Measurements from ENCODE around the gene RPL15. TPM values are rescaled to one million over a fixed set of nuclear protein-coding genes. Genes with fewer than 3 reads are reported as not detected.
A peak's percentile ranks its signal among the peaks of the same experiment; 100 is the strongest.
"Not testable (repeated sequence)": the region's sequence is repeated elsewhere in the genome, so short reads cannot be mapped to it uniquely, and the experiment has no call there.

The RPL15 gene
- total and polyA plus RNA-seq, 2 of the 13 experiments (the other 11 are each of a cell fraction or from before 2014, with no cell fraction given): 1,297 to 3,693 TPM

DNA sequence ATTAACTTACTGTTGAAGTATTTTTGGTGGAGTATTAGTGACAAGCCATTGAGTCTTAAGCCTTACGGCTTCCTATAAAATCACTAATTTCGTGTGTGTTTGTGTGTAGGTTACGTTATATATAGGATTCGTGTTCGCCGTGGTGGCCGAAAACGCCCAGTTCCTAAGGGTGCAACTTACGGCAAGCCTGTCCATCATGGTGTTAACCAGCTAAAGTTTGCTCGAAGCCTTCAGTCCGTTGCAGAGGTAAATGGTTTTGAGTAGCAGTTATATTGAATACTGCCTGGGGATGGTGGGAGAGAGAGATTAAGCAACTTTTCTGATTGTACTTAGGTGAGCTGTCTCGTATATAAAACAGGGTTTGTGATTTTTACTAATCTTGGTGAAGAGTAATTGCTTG, 1.4 kb downstream of the RPL15 start:
- intact Hi-C loops (cut with micrococcal nuclease; ENCODE audit: unreplicated experiment); H2AFZ ChIP-seq (ENCODE audit: low read length); BruUV-seq (replicated peaks); DNase-seq (ENCODE audit: low spot score); in situ Hi-C loops (cut with HindIII; ENCODE audit: extremely low pct_ligation_motif_present, low pct_unique_long_range_greater_than_20kb); H3K9me3 ChIP-seq (ENCODE audit: low read length); FAIRE-seq; H3K36me3 ChIP-seq (replicated peaks in 1 of 2; ENCODE audit: control insufficient read depth in 1 of 2, insufficient read depth in 2 of 2, low read length in 2 of 2); CTCF ChIA-PET (ENCODE audit: low intra/inter-chr PET ratio, low total read pairs); H3K27me3 ChIP-seq (ENCODE audit: control insufficient read depth in 1 of 2, insufficient read depth in 2 of 2, low read length in 2 of 2); ATAC-seq: not testable (repeated sequence)
- TF ChIP-seq POLR2A (IDR thresholded peaks at IDR 0.05; ENCODE audit: insufficient read depth in 1 of 2, low read depth in 2 of 2, low read length in 2 of 2) (0 out of 4 replicates have a peak, but pooled peaks of 1 of the 2 experiments have one; percentile 15), POLR2AphosphoS5 (IDR thresholded peaks at IDR 0.05; ENCODE audit: low read depth, low read length) (peak; percentile 6; the same call in 1 of the 2 replicates)
- POLR2A ChIA-PET: interaction anchor here (1.0 to 3.8 kb wide), 5 partner anchors 9 to 111 kb away, joined by 3 to 72 read pairs (median 14); no protein-coding TSS in a partner anchor
- H3K4me3 ChIP-seq (replicated peaks in 1 of 3; ENCODE audit: insufficient read depth in 1 of 3, low read depth in 2 of 3, low read length in 3 of 3): peak overlapping the region; percentile 95 to 99 (median 98)
- peaks cover 34% of the 10 kb centered on the region for H4K20me1 ChIP-seq (ENCODE audit: insufficient read depth, low read length)
- H3K27ac ChIP-seq (ENCODE audit: extremely low read length, insufficient read depth, low read length): peak overlapping the region; percentile 81
- H3K9ac ChIP-seq (ENCODE audit: insufficient read depth, low read depth, low read length): peak overlapping the region; percentile 95
- H3K4me1 ChIP-seq (ENCODE audit: insufficient read depth, low read length): peaks cover 54% of the 10 kb centered on the region
- H3K4me2 ChIP-seq (ENCODE audit: low read depth, low read length): peak overlapping the region; percentile 90
- H3K79me2 ChIP-seq (ENCODE audit: insufficient read depth, low read length): peaks cover 52% of the 10 kb centered on the region
- WGBS (ENCODE audit: low lambda C conversion rate): 58% methylated on average over 12 of the region's 12 CpGs

DNA sequence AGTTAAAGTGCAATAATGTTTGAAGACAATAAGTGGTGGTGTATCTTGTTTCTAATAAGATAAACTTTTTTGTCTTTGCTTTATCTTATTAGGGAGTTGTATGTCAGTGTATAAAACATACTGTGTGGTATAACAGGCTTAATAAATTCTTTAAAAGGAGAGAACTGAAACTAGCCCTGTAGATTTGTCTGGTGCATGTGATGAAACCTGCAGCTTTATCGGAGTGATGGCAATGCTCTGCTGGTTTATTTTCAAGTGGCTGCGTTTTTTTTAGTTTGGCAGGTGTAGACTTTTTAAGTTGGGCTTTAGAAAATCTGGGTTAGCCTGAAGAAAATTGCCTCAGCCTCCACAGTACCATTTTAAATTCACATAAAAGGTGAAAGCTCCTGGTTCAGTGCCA, 2.7 kb downstream of the RPL15 start:
- BruUV-seq (replicated peaks): no TSS peak
- intact Hi-C loops (cut with micrococcal nuclease; ENCODE audit: unreplicated experiment) (no loop called here), in situ Hi-C loops (cut with HindIII; ENCODE audit: extremely low pct_ligation_motif_present, low pct_unique_long_range_greater_than_20kb) (no loop called here)

More for the DNA sequence above, 2.7 kb downstream of the RPL15 start:
- H3K4me2 ChIP-seq (ENCODE audit: low read depth, low read length): peak overlapping the region; percentile 18; the same call in 1 of the 2 replicates
- H3K79me2 ChIP-seq (ENCODE audit: insufficient read depth, low read length): peaks cover 39% of the 10 kb centered on the region
- H2AFZ ChIP-seq (ENCODE audit: low read length): no peak overlapping the region
- H3K9ac ChIP-seq (ENCODE audit: insufficient read depth, low read depth, low read length): no peak overlapping the region
- CTCF ChIA-PET (ENCODE audit: low intra/inter-chr PET ratio, low total read pairs): no interaction called here
- H3K4me1 ChIP-seq (ENCODE audit: insufficient read depth, low read length): peaks cover 42% of the 10 kb centered on the region
- H3K27me3 ChIP-seq (ENCODE audit: control insufficient read depth in 1 of 2, insufficient read depth in 2 of 2, low read length in 2 of 2): no peaks in the 10 kb centered on the region; a peak in 1 of 5 replicates
- H3K4me3 ChIP-seq (replicated peaks in 1 of 3; ENCODE audit: insufficient read depth in 1 of 3, low read depth in 2 of 3, low read length in 3 of 3): no peak overlapping the region
- peaks cover 4 to 9% of the 10 kb centered on the region in 2 experiments; a peak in 4 of 5 replicates for H3K36me3 ChIP-seq (replicated peaks in 1 of 2; ENCODE audit: control insufficient read depth in 1 of 2, insufficient read depth in 2 of 2, low read length in 2 of 2)
- no peak overlapping the region for H3K27ac ChIP-seq (ENCODE audit: extremely low read length, insufficient read depth, low read length)
- H4K20me1 ChIP-seq (ENCODE audit: insufficient read depth, low read length): peaks cover 27% of the 10 kb centered on the region
- DNase-seq (ENCODE audit: low spot score): no peak
- no peak for FAIRE-seq
- no peaks in the 10 kb centered on the region for H3K9me3 ChIP-seq (ENCODE audit: low read length)
- TF ChIP-seq CC2D1A (CRISPR knock-in tag; IDR thresholded peaks at IDR 0.05) (no peak), FOXA1 (IDR thresholded peaks at IDR 0.05) (no peak), FOXA1 (CRISPR knock-in tag; IDR thresholded peaks at IDR 0.05) (no peak), RXRB (CRISPR knock-in tag; IDR thresholded peaks at IDR 0.05; ENCODE audit: borderline replicate concordance) (no peak), ERF (CRISPR knock-in tag; IDR thresholded peaks at IDR 0.05) (no peak), CCDC6 (CRISPR knock-in tag; IDR thresholded peaks at IDR 0.05) (no peak)
- WGBS (ENCODE audit: low lambda C conversion rate): 100% methylated on average over 2 of the region's 2 CpGs
- POLR2A ChIA-PET: interaction anchor here (3.6 to 3.8 kb wide), 2 partner anchors 7 to 27 kb away, joined by 43 to 72 read pairs; no protein-coding TSS in a partner anchor
- no peak for ATAC-seq
